GM18517 (cell line): Measurements from ENCODE around the gene GALNS.

Experiments used
- ATAC-seq: cut with Tn5 transposase; IDR thresholded peaks from one replicate; pipeline ENCODE4 v1.9.1; 2021; ENCODE audit warnings: mild to moderate bottlenecking, moderate library complexity; ENCODE audit not compliant: unreplicated experiment

The GALNS gene

GRCh38 chr16:88787579-88788314 lies 69.0 kb downstream of the GALNS start:
- no peak for ATAC-seq

DNA sequence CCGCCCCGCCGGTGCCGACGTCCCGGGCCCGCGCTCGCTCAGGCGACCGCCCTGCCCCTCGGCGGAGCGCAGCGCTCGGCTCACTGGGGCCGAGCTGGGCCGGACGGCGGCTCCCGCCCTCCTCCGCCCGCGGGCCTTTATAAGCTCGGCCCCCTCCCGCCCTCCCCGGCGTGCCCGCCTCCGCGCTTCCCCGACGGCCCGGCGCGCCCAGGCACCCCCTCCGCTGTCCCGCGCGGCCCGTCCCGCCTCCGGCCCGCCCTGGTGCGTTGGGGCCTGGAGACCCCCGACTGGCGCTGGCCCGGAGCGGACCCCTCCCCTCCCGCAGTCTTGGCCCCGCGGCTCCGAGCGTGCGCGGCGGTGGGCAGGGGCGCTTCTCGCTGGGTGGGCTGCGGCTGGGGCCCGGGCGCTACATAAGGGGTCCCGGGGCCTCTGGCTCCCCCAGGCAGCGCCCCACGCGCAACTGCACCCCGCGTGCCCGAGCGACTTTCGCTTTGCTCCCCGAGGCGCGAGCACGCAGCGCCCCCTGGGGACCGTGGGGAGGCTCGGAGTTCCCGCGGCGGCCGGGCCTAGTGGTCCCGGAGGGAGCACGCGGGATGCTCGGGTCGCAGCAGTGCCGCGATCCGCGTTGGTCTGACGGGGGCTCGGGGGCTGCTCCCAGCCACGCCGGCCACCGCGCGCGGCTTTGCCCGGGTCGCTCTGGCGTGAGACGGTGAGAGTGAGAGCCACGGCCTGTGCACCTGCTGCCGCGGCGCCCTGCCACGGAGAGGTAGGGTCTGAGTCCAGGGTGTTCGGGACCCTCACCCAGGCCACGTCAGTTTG lies 71.4 kb downstream of the GALNS start, which contains the start of gene PIEZO1:
Gene PIEZO1 (minus strand): TSS at position 115 of the 819 bp plus-strand sequence. CDS start 256 bp downstream, outside the sequence.
- ATAC-seq = no peak

- no peak for ATAC-seq
Observed at GRCh38 chr16:88784856-88785105, 72.0 kb downstream of the GALNS start.

DNA sequence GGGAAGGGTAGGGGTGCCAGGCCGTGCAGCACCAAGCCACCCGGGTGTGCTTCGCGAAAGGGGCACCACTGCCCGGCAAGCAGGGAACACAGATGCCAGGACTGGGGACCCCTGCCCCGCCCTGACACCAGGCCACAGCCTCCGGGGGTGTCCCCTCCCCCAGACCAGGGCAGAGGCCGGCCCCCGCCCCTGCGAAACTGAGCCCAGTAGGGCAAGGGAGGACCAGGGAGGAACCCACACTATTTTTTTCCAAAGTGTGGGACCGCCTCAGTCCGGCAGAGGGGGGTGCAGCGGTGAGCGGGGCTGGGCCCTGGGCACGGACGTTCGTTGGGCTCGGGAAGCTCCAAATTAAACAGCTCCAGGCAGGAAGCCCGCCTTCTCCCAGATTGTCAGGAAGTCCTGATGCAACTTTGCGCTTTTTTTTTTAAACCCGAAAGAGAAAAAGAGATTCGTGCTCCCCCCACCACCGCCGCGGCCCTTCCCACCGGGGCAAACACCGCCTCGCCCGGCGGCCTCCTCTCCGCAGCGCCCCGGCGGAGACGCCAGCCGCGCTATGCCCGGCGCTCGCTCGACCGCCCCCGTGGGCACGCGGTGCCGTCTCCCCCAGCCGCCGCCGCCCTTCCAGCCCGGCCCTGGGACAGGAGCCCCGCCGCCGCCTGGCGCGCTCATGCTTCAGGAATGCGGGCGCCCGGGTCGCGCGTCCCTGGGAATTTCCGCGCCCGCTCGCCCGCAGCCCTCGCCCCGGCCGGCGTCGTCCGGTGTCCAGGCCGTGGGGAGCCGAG lies 72.5 kb downstream of the GALNS start:
- no peak for ATAC-seq

DNA sequence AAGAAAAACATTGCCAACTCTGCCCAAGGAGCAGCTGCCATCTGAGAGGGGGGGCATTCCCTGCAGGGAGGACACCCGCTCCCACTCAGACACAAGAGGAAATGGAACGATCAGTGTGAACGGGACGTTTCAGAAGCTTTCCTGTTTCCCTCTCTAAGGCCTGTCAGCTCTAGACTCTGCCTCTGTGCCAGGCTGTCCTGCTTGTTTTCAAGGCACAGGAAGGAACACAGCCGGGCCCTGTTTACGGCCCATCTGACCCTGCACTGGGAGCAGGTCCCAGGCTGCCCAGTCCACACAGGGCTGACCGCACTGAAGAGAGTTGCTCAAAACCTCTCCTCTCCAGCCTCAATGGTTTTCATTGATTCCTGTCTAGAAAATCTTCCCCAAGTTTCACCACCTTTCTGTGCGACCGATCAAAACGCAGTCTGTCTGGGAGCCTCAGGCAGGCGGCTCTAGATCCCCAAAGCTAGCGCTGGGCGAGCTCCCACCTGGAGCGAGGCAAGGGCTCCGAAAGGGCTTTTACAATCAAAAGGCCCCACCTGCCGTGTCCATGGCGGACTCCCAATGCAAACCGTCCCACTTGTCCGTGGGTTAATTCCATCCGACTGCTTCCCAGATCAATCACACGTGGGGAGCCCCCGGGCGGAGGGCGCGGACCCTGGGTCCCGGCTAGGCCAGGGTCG lies 73.2 kb downstream of the GALNS start:
- no peak for ATAC-seq

DNA sequence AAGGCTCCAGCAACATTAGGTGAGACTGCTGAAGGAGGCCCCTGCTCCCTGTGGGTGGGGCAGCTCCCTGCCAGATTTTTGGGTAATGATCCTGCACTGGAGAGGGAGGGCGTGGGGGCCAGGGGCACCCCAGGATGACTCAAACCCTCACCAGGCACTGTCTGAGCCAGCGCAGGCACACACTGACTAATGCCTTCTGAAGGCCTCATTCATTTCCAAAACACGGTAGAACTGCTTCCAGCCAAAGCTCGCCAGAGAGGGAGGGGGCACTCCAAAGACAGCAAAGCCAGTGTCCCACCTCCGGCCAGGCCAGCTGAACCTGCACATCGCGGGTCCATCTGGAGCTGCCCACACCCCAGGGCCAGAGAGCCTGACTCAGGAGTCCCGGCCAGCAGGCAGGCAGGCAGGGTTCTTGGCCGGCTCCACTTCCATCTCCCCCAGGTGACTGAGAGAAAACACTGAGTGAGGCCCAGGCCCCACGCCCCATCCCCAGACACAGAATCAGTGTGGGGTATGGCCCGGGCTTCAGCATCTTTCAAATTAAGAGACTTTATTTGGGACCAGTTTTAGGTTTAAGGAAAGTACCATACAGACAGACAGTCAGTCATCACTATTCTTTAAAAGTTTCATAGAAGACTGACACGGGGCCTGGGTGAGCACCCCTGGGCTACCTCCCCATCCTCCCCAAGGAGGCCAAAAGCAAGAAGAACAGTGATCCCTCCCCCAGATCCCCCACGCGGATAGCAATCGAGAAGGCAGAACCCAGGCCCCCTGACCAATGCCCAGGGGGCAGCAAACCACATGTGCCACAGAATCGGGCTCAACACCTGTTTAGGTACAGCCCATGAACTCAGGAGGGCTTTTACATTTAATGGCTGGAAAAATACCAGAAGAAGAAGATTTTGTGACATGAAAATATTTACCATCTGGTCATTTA lies 74.0 kb downstream of the GALNS start:
- no peak for ATAC-seq

- ATAC-seq = peak; percentile 47
Observed at GRCh38 chr16:88781140-88782077, 75.3 kb downstream of the GALNS start.

DNA sequence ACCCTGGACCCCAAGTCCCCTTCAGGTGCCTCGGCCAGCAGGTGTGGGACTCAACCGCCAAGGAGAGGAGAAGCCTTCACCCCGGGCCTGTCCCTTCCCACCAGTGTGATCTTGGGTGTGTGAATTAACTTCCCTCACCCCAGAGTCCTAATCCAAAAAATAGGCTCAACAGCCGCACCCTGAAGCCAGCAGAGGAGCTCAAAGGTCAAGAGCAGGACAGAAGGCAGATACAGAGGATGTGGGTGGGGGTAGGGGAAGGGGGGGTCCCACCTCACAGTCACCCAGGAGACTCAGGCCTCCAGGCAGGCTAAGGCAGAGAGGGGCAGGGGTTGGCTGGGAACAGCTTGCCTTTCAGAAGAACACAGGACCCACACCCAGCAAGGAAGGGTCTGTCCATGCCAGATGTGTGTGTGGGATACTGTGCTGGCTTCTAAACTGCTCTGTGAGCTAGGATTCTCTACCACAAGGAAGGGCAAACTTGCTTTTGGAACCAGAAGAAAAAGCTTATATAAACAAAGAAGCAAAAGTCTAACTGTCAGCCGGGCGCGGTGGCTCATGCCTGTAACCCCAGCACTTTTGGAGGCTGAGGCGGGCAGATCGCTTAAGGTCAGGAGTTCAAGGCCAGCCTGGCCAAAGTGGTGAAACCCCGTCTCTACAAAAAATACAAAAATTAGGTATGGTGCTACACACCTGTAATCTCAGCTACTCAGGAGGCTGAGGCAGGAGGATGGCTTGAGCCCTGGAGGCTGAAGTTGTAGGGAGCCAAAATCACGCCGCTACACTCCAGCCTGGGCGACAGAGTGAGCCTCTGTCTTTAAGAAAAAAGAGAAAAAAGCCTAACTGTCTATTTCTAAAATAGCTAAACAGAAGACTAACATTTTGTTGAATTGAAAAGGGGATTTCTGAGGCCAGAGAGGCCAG lies 76.3 kb downstream of the GALNS start:
- no peak for ATAC-seq

- no peak for ATAC-seq
Observed at GRCh38 chr16:88779406-88780141, 77.2 kb downstream of the GALNS start.

DNA sequence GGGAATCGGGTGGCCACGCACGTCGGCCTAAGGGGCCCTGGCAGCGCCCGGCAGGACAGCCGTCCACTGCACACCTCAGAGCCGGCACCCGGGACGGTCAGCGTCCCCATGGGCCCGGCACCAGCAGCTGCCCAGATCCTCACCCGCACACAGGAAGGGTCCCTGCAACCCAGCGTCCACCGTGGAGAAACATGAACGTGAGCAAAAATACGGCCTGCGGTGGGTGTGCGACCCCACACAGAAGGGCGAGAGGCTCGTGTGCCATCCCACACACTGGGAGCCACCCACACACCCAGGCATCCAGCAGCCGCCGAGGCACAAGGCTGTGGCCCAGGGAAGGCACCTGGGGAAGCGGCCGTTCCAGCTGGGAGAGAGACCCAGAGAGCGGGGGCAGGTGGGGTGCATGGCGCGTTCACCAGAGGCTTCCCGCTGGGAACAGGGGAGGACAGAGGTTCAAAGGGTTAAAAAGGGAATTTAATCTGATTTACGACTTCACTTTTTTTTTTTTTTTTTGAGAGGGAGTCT lies 78.1 kb downstream of the GALNS start:
- ATAC-seq = no peak

GRCh38 chr16:88778271-88778525 lies 78.5 kb downstream of the GALNS start:
- no peak for ATAC-seq

DNA sequence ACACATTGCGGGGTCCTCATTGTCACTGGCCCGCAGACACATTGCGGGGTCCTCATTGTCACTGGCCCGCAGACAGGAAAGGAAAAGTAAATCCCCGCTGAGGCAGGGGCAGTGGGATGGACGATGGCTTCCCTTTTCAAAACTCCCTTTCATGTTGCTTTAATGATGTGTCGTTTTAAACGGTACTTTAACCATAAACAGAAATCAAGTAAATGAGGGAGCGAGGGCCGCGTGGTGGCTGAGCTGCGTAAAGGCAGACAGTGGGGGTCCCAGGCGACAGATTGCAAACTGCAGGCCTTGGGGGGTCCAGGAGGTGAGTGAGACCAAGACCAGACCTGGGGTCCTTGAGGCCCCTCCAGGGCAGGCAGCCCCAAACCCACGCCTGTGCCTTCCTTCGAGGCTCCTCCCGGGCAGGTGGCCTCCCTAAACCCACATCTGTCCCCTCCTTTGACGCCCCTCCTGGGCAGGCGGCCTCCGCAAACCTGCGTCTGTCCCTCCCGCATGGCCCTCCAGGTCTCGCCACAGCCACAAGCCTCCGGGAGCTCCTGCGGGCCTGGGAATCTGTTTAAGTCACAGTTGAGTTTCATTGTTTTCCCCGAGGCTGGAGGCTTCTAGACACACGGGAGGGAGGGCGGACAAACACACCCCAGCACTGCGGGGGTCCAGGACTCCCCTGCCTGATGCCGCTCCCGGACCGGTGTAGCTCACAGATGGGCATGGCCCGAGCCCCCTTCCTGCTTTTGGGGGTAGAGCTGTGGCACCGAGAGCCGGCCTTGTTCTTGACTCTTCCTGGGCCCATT lies 79.1 kb downstream of the GALNS start:
- no peak for ATAC-seq

DNA sequence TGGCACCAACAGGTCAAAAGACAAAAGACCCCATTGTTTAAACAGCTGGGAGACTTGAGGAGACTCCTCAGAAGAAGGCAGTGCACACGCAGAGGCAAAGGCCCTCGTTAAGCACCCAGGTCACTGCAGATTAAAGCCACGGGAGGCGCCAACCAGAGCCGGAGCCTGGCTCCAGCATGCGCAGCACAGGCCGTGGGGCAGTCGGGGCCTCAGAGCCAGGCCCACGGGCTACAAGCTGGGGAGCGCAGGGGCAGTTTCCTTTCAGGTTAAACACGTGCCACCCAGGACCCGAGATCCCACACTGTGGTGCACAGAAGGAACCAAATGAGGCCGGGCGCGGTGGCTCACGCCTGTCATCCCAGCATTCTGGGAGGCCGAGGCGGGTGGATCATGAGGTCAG lies 80.9 kb downstream of the GALNS start:
- ATAC-seq = no peak

- no peak for ATAC-seq
Observed at GRCh38 chr16:88774544-88775393, 82.0 kb downstream of the GALNS start.

DNA sequence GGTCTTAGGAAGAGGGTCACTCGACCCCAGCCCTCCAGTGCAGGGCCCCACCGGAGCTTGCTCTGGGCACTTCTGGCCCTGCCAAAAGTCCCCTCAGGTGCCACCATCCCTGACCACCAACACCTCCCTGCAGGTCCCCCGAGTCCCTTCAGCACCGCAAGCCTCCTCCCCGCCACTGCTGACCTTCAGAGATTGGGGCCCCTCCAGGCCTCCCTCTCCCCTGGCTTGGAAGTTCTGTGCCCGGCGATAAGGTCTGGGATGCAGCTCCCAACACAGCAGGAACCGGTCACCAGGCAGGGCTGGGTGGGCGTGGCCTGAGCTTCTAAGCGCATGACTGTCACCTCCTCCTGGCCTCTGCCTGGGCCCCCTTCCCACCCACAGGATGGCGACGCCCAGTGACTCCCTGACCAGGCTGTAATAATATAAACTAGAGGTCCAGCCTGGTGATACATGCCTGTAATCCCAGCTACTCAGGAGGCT lies 82.9 kb downstream of the GALNS start:
- no peak for ATAC-seq
